ENCODE measurements around the gene PLXNA4. TPM values are rescaled to one million over a fixed set of nuclear protein-coding genes. Genes with fewer than 3 reads are reported as not detected.
"Not testable (repeated sequence)": the region's sequence is repeated elsewhere in the genome, so short reads cannot be mapped to it uniquely, and the experiment has no call there.

PLXNA4 gene
- total and polyA plus RNA-seq, 2 donors from 2014 or later = 0.17 to 3.5 TPM

DNA sequence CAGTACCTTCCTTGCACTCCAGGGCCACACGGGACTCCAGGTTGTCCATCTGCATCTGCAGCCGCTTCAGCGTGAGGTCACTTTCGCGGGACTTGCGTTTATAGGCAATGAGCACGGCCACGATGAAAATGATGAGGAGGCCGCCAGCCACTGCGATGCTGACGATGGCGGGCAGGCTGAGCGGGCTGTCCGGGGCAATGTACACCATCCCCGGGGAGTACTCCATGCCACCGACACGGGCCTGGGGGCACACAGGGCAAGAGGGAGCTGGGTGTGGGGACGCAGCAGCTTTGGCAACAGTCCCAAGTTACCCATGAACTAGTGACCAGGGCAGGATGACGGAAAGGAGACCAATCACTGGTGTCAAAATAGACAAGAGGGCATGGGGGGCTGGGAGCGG lies 396.6 kb downstream of the PLXNA4 start:
- TF ChIP-seq, protein P1, sequence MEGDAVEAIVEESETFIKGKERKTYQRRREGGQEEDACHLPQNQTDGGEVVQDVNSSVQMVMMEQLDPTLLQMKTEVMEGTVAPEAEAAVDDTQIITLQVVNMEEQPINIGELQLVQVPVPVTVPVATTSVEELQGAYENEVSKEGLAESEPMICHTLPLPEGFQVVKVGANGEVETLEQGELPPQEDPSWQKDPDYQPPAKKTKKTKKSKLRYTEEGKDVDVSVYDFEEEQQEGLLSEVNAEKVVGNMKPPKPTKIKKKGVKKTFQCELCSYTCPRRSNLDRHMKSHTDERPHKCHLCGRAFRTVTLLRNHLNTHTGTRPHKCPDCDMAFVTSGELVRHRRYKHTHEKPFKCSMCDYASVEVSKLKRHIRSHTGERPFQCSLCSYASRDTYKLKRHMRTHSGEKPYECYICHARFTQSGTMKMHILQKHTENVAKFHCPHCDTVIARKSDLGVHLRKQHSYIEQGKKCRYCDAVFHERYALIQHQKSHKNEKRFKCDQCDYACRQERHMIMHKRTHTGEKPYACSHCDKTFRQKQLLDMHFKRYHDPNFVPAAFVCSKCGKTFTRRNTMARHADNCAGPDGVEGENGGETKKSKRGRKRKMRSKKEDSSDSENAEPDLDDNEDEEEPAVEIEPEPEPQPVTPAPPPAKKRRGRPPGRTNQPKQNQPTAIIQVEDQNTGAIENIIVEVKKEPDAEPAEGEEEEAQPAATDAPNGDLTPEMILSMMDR (IDR thresholded peaks at IDR 0.05; ENCODE audit: borderline replicate concordance, extremely low read depth, insufficient read depth) = no peak
- no peak for FAIRE-seq

DNA sequence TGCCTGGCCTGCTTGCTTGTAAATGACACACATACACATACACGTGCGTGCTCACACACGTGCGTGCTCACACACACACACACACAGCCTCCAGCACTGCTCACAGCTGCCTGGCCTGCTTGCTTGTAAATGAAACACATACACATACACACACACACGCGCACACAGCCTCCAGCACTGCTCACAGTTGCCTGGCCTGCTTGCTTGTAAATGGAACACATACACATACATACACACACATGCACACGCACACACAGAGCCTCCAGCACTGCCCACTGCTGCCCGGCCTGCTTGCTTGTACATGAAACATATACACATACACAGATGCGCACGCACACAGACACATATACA lies 397.2 kb downstream of the PLXNA4 start:
- H3K27me3 ChIP-seq (ENCODE audit: control insufficient read depth, insufficient read depth, low read length) = no peaks in the 10 kb centered on the region
- intact Hi-C loops (cut with DNase I) = no loop called here
- H3K4me1 ChIP-seq (ENCODE audit: control insufficient read depth in 2 of 3, insufficient read depth in 2 of 3, low read depth in 1 of 3, low read length in 3 of 3) = no peaks in the 10 kb centered on the region
- H3K9me3 ChIP-seq (ENCODE audit: control insufficient read depth in 2 of 3, insufficient read depth in 1 of 3, low read length in 3 of 3) = no peaks in the 10 kb centered on the region
- DNase-seq (no peak), FAIRE-seq (no peak)
- H3K9ac ChIP-seq (ENCODE audit: low read length in 3 of 3) = no peak overlapping the region
- H3K36me3 ChIP-seq (ENCODE audit: control insufficient read depth in 2 of 3, insufficient read depth in 3 of 3, low read length in 3 of 3) = peaks cover 0 to 8% (median 0%) of the 10 kb centered on the region in 3 donors
- no peak overlapping the region for H3K27ac ChIP-seq (ENCODE audit: low read depth in 2 of 2, low read length in 2 of 2)
- H3K4me3 ChIP-seq (ENCODE audit: low read length in 3 of 3) = no peak overlapping the region
- TF ChIP-seq, protein P1 (IDR thresholded peaks at IDR 0.05; ENCODE audit: borderline replicate concordance, extremely low read depth, insufficient read depth) = no peak

More for the DNA sequence above, 396.6 kb downstream of the PLXNA4 start:
- no peak for DNase-seq
- Histone ChIP-seq H3K36me3 (ENCODE audit: control insufficient read depth in 2 of 3, insufficient read depth in 3 of 3, low read length in 3 of 3) (peaks cover 0 to 8% (median 0%) of the 10 kb centered on the region in 3 donors), H3K27me3 (ENCODE audit: control insufficient read depth, insufficient read depth, low read length) (no peaks in the 10 kb centered on the region), H3K9me3 (ENCODE audit: control insufficient read depth in 2 of 3, insufficient read depth in 1 of 3, low read length in 3 of 3) (no peaks in the 10 kb centered on the region), H3K4me1 (ENCODE audit: control insufficient read depth in 2 of 3, insufficient read depth in 2 of 3, low read depth in 1 of 3, low read length in 3 of 3) (no peaks in the 10 kb centered on the region), H3K9ac (ENCODE audit: low read length in 3 of 3) (no peak overlapping the region), H3K27ac (ENCODE audit: low read depth in 2 of 2, low read length in 2 of 2) (no peak overlapping the region), H3K4me3 (ENCODE audit: low read length in 3 of 3) (no peak overlapping the region)
- intact Hi-C loops (cut with DNase I) = no loop called here

DNA sequence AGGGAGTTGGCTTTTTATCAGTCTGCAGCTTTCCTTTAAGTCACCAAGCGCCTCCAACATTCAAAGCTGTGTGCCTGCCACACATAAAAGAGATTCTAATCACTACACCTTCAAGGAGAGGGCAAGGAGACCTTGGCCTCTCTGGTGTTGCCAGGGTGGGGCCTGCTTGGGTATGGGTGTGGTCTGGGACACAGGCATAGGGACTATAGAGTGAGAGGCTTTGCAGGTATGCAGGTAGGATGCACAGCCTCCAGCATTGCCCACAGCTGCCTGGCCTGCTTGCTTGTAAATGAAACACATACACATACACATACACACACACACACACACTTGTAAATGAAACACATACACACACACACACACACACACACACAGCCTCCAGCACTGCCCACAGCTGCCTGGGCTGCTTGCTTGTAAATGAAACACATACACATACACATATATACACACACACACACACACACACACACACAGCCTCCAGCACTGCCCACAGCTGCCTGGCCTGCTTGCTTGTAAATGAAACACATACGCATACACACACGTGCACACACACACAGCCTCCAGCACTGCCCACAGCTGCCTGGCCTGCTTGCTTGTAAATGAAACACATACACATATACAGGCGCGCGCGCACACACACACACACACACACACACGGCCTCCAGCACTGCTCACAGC lies 397.7 kb downstream of the PLXNA4 start:
- intact Hi-C loops (cut with DNase I); H3K27me3 ChIP-seq (ENCODE audit: control insufficient read depth, insufficient read depth, low read length); FAIRE-seq; H3K36me3 ChIP-seq (ENCODE audit: control insufficient read depth in 2 of 3, insufficient read depth in 3 of 3, low read length in 3 of 3); H3K9me3 ChIP-seq (ENCODE audit: control insufficient read depth in 2 of 3, insufficient read depth in 1 of 3, low read length in 3 of 3); H3K27ac ChIP-seq (ENCODE audit: low read depth in 2 of 2, low read length in 2 of 2); H3K9ac ChIP-seq (ENCODE audit: low read length in 3 of 3); DNase-seq; H3K4me3 ChIP-seq (ENCODE audit: low read length in 3 of 3); H3K4me1 ChIP-seq (ENCODE audit: control insufficient read depth in 2 of 3, insufficient read depth in 2 of 3, low read depth in 1 of 3, low read length in 3 of 3): not testable (repeated sequence)

DNA sequence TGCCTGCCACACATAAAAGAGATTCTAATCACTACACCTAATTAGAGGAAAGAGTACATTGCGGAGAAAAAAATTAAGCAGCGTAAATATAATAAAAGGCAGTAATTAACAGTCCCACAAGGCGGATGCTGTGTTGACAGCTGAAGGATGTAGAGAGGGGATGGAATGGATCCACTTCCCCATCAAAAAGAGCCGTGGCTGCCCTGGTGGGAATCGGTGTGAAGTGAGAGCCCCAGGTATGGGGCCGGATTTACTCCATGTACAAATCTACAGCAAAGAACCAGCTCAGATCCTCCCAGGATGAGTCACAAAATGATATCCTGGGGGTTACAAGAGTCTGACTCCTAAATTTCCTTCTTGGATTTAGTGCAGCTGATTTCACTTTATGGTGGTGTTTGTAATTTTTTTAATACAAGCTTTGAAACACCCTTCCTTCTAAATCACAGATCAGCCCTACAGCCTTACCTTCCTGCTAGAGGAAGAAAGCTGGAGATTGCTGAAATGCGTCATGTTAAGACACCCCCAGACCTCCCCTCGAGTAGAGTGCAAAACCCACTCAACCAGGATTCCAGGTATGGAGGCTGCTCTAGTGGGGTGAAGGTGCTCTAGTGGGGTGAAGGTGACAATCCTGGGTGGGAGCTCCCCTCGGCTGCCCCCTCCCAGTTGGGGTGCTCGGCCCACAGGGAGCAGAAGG lies 398.4 kb downstream of the PLXNA4 start:
- Histone ChIP-seq H3K27me3 (ENCODE audit: control insufficient read depth, insufficient read depth, low read length) (no peaks in the 10 kb centered on the region), H3K27ac (ENCODE audit: low read depth in 2 of 2, low read length in 2 of 2) (no peak overlapping the region), H3K9me3 (ENCODE audit: control insufficient read depth in 2 of 3, insufficient read depth in 1 of 3, low read length in 3 of 3) (no peaks in the 10 kb centered on the region), H3K36me3 (ENCODE audit: control insufficient read depth in 2 of 3, insufficient read depth in 3 of 3, low read length in 3 of 3) (peaks cover 0 to 8% (median 0%) of the 10 kb centered on the region in 3 donors), H3K9ac (ENCODE audit: low read length in 3 of 3) (no peak overlapping the region), H3K4me1 (ENCODE audit: control insufficient read depth in 2 of 3, insufficient read depth in 2 of 3, low read depth in 1 of 3, low read length in 3 of 3) (no peaks in the 10 kb centered on the region), H3K4me3 (ENCODE audit: low read length in 3 of 3) (no peak overlapping the region)
- intact Hi-C loops (cut with DNase I) = no loop called here
- DNase-seq (no peak), FAIRE-seq (no peak)
- TF ChIP-seq, protein P1 (IDR thresholded peaks at IDR 0.05; ENCODE audit: borderline replicate concordance, extremely low read depth, insufficient read depth) = no peak
